Smooth muscle cell (in vitro differentiated cells): ENCODE results near the gene TRAPPC2B. TPM values are rescaled to one million over a fixed set of nuclear protein-coding genes. Genes with fewer than 3 reads are reported as not detected.

ENCODE experiments used
- DNase-seq: peaks from one replicate; lab custom pipeline; 2025; ENCODE audit not compliant: unreplicated experiment; lab: John Stamatoyannopoulos, UW
- H2AFZ ChIP-seq: fragments of 200-600 bp; sonication (generic); 2 replicates; pipeline ENCODE4 v1.6.0; 2016; ENCODE audit warnings: antibody characterized with exemption, low read depth, mild to moderate bottlenecking
- H3F3A ChIP-seq: fragments of 200-600 bp; sonication (generic); 2 replicates; pipeline ENCODE4 v1.6.0; 2017; ENCODE audit warnings: antibody characterized with exemption, low read depth
- H3K27ac ChIP-seq: fragments of 200-600 bp; sonication (generic); 2 replicates; pipeline ENCODE4 v1.5.1; 2016; ENCODE audit warnings: low read depth, mild to moderate bottlenecking
- H3K27me3 ChIP-seq: fragments of 200-600 bp; sonication (generic); 2 replicates; pipeline ENCODE4 v1.6.1; 2016; ENCODE audit warnings: low read depth, mild to moderate bottlenecking
- H3K36me3 ChIP-seq: fragments of 200-600 bp; sonication (generic); 2 replicates; pipeline ENCODE4 v1.5.1; 2016; ENCODE audit warnings: low read depth
- H3K4me1 ChIP-seq: fragments of 200-600 bp; sonication (generic); 2 replicates; pipeline ENCODE4 v1.5.1; 2016; ENCODE audit warnings: low read depth
- H3K4me2 ChIP-seq: fragments of 200-600 bp; sonication (generic); 2 replicates; pipeline ENCODE4 v1.6.0; 2016; ENCODE audit warnings: mild to moderate bottlenecking
- H3K4me3 ChIP-seq: fragments of 200-600 bp; sonication (generic); 2 replicates; pipeline ENCODE4 v1.5.1; 2016; ENCODE audit warnings: mild to moderate bottlenecking
- H3K79me2 ChIP-seq: fragments of 200-600 bp; sonication (generic); 2 replicates; pipeline ENCODE4 v1.6.0; 2016; ENCODE audit warnings: low read depth, mild to moderate bottlenecking
- H3K9ac ChIP-seq: fragments of 200-600 bp; sonication (generic); 2 replicates; pipeline ENCODE4 v1.6.0; 2016; ENCODE audit warnings: low read depth
- H3K9me3 ChIP-seq: fragments of 200-600 bp; sonication (generic); replicated peaks from 2 replicates; pipeline ENCODE4 v1.5.1; 2016; ENCODE audit warnings: low read depth
- H4K20me1 ChIP-seq: fragments of 200-600 bp; sonication (generic); 2 replicates; pipeline ENCODE4 v1.6.0; 2016; ENCODE audit warnings: low read depth
- WGBS: methylation state at CpG from one replicate; pipeline ENCODE4 v1.1.7; 2016; ENCODE audit warnings: low lambda C conversion rate; 5-methylcytosine and 5-hydroxymethylcytosine counted together
- polyA plus RNA-seq: library from polyadenylated mRNA; unstranded; fragments of >200 nt; fragmentation: Nextera tagmentation; extraction: Ambion mirVana; gene quantifications from 2 replicates; pipeline ENCODE4 v1.2.1, GENCODE V29; 2016
- total RNA-seq: library from RNA; depleted of rRNA; stranded (reverse); fragments of >200 nt; gene quantifications from 2 replicates; pipeline ENCODE4 v1.2.3, GENCODE V29; 2014
- TF ChIP-seq, protein P1 (sequence below): fragments of 200-600 bp; sonication (generic); IDR thresholded peaks from 2 replicates; pipeline ENCODE4 v1.5.1; 2017; ENCODE audit warnings: borderline replicate concordance, mild to moderate bottlenecking, antibody characterized with exemption; ENCODE audit not compliant: insufficient read depth, poor library complexity, severe bottlenecking

The TRAPPC2B gene
- total and polyA plus RNA-seq, 2 experiments from 2014 or later = 25.4 to 36.3 TPM

DNA sequence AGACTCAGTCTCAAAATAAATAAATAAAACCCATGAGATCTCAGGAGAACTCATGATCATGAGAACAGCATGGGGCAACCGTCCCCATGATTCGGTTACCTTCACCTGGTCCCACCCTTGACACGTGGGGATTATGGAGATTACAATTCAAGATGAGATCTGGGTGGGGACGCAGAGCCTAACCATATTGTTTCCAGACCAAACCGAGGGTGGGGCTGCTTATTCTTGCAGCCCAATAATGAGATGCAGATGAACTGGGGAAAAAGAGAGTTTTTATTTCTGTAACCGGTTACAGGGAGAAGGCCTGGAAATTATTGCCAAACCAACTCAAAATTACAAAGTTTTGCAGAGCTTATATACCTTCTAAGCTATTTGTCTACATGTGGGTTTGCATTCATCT, 12.8 kb downstream of the TRAPPC2B start:
- no peaks in the 10 kb centered on the region for H3F3A ChIP-seq
- H3K9me3 ChIP-seq = peaks cover 19% of the 10 kb centered on the region
- no peak overlapping the region for H3K4me2 ChIP-seq
- no peaks in the 10 kb centered on the region for H3K27me3 ChIP-seq
- TF ChIP-seq, protein P1, sequence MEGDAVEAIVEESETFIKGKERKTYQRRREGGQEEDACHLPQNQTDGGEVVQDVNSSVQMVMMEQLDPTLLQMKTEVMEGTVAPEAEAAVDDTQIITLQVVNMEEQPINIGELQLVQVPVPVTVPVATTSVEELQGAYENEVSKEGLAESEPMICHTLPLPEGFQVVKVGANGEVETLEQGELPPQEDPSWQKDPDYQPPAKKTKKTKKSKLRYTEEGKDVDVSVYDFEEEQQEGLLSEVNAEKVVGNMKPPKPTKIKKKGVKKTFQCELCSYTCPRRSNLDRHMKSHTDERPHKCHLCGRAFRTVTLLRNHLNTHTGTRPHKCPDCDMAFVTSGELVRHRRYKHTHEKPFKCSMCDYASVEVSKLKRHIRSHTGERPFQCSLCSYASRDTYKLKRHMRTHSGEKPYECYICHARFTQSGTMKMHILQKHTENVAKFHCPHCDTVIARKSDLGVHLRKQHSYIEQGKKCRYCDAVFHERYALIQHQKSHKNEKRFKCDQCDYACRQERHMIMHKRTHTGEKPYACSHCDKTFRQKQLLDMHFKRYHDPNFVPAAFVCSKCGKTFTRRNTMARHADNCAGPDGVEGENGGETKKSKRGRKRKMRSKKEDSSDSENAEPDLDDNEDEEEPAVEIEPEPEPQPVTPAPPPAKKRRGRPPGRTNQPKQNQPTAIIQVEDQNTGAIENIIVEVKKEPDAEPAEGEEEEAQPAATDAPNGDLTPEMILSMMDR = no peak
- H3K4me1 ChIP-seq = no peaks in the 10 kb centered on the region
- peaks cover 27% of the 10 kb centered on the region for H3K36me3 ChIP-seq
- no peak overlapping the region for H3K4me3 ChIP-seq
- H3K79me2 ChIP-seq = no peaks in the 10 kb centered on the region
- H3K27ac ChIP-seq = no peak overlapping the region
- 97% methylated on average over 6 of the region's 6 CpGs for WGBS
- H4K20me1 ChIP-seq = no peaks in the 10 kb centered on the region
- no peak for DNase-seq
- no peak overlapping the region for H2AFZ ChIP-seq
- no peak overlapping the region for H3K9ac ChIP-seq

DNA sequence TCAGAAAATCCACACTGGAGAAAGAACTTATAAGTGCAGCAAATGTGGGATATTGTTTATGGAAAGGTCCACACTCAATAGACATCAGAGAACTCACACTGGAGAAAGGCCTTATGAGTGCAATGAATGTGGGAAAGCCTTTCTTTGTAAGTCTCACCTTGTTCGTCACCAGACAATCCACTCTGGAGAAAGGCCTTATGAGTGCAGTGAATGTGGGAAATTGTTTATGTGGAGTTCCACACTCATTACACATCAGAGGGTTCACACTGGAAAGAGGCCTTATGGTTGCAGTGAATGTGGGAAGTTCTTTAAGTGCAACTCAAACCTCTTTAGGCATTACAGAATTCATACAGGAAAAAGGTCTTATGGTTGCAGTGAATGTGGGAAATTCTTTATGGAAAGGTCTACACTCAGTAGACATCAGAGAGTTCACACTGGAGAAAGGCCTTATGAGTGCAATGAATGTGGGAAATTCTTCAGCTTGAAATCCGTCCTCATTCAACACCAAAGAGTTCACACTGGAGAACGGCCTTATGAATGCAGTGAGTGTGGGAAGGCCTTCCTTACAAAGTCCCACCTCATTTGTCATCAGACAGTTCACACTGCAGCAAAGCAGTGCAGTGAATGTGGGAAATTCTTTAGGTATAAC, 14.3 kb downstream of the TRAPPC2B start:
- WGBS = 99% methylated on average over 3 of the region's 3 CpGs

GRCh38 chr19:57380923-57381322, 17.6 kb downstream of the TRAPPC2B start:
- Histone ChIP-seq H2AFZ (no peak overlapping the region), H3K4me1 (no peaks in the 10 kb centered on the region), H4K20me1 (no peaks in the 10 kb centered on the region), H3K9me3 (peaks cover 19% of the 10 kb centered on the region), H3K9ac (no peak overlapping the region), H3K36me3 (peaks cover 21% of the 10 kb centered on the region), H3F3A (no peaks in the 10 kb centered on the region), H3K27me3 (no peaks in the 10 kb centered on the region), H3K27ac (no peak overlapping the region), H3K4me2 (no peak overlapping the region), H3K4me3 (no peak overlapping the region), H3K79me2 (no peaks in the 10 kb centered on the region)
- TF ChIP-seq, protein P1 = no peak
- no peak for DNase-seq

More for the DNA sequence above, 14.3 kb downstream of the TRAPPC2B start:
- H4K20me1 ChIP-seq = no peaks in the 10 kb centered on the region
- no peaks in the 10 kb centered on the region for H3F3A ChIP-seq
- no peaks in the 10 kb centered on the region for H3K27me3 ChIP-seq
- no peak for DNase-seq
- H3K4me3 ChIP-seq = no peak overlapping the region
- no peaks in the 10 kb centered on the region for H3K4me1 ChIP-seq
- H3K9me3 ChIP-seq = peaks cover 19% of the 10 kb centered on the region
- H3K36me3 ChIP-seq = peaks cover 21% of the 10 kb centered on the region
- TF ChIP-seq, protein P1 = no peak
- H3K79me2 ChIP-seq = no peaks in the 10 kb centered on the region
- no peak overlapping the region for H2AFZ ChIP-seq
- no peak overlapping the region for H3K9ac ChIP-seq
- no peak overlapping the region for H3K27ac ChIP-seq
- no peak overlapping the region for H3K4me2 ChIP-seq
